WTC11 (cell line): ENCODE measurements around the gene SLC37A3. TPM values are rescaled to one million over a fixed set of nuclear protein-coding genes. Genes with fewer than 3 reads are reported as not detected.
"Not testable (repeated sequence)": the region's sequence is repeated elsewhere in the genome, so short reads cannot be mapped to it uniquely, and the experiment has no call there.

Experiments used
- ATAC-seq: fragments of 200-7000 bp; cut with Tn5 transposase; 2 replicates; pipeline ENCODE4 v1.10.0; 2021; ENCODE audit warnings: mild to moderate bottlenecking, moderate library complexity
- CTCF ChIA-PET: fragments of 300-600 bp; sonication (Branson Sonifier 250); formaldehyde crosslinking; loops from one replicate; lab custom pipeline; 2021; ENCODE audit warnings: antibody characterized with exemption; lab: Charles Lee
- POLR2A ChIA-PET: fragments of 350-600 bp; sonication (Branson Sonifier 250); formaldehyde crosslinking; loops from one replicate; lab custom pipeline; 2021; ENCODE audit warnings: antibody characterized with exemption; lab: Charles Lee
- DNase-seq: peaks from one replicate; pipeline ENCODE4 v3.0.0; 2021; ENCODE audit warnings: low spot score
- H3K27ac Mint-ChIP-seq: 2 replicates; pipeline ENCODE4 v1.8.0; 2021; ENCODE audit warnings: mixed read lengths
- H3K27me3 Mint-ChIP-seq: 2 replicates; pipeline ENCODE4 v1.8.0; 2021; ENCODE audit warnings: low read depth, mild to moderate bottlenecking, moderate library complexity, mixed read lengths
- H3K36me3 Mint-ChIP-seq: 2 replicates; pipeline ENCODE4 v1.8.0; 2021; ENCODE audit warnings: mixed read lengths
- H3K4me1 Mint-ChIP-seq: 2 replicates; pipeline ENCODE4 v1.8.0; 2022; ENCODE audit warnings: mixed read lengths
- H3K4me3 Mint-ChIP-seq: 2 replicates; pipeline ENCODE4 v1.8.0; 2021; ENCODE audit warnings: mild to moderate bottlenecking, moderate library complexity, mixed read lengths
- H3K9me3 Mint-ChIP-seq: 2 replicates; pipeline ENCODE4 v1.8.0; 2021; ENCODE audit warnings: mixed read lengths
- AR ChIP-seq: fragments of 250-450 bp; sonication (Bioruptor Pico); IDR thresholded peaks from 2 replicates; pipeline ENCODE4 v1.9.0; 2021; ENCODE audit warnings: mild to moderate bottlenecking
- CBFB ChIP-seq: sonication (generic); formaldehyde crosslinking; IDR thresholded peaks from 2 replicates; pipeline ENCODE4 v1.8.1; 2022; ENCODE audit warnings: mild to moderate bottlenecking, low read depth, missing genetic modification reagents
- EMX1 ChIP-seq: fragments of 250-450 bp; sonication (Bioruptor Pico); IDR thresholded peaks from 2 replicates; pipeline ENCODE4 v1.8.0; 2021; ENCODE audit warnings: mild to moderate bottlenecking
- ERG ChIP-seq: fragments of 250-450 bp; sonication (Bioruptor Pico); IDR thresholded peaks from 2 replicates; pipeline ENCODE4 v1.8.0; 2021; ENCODE audit warnings: mild to moderate bottlenecking
- FOXJ3 ChIP-seq: sonication (generic); formaldehyde crosslinking; IDR thresholded peaks from 2 replicates; pipeline ENCODE4 v1.9.0; 2021; ENCODE audit warnings: missing genetic modification reagents, mild to moderate bottlenecking, borderline replicate concordance
- HMGA2 ChIP-seq: fragments of 250-450 bp; sonication (Bioruptor Pico); IDR thresholded peaks from 2 replicates; pipeline ENCODE4 v1.4.0; 2021; ENCODE audit warnings: mild to moderate bottlenecking, moderate library complexity
- JUN ChIP-seq: sonication (generic); formaldehyde crosslinking; IDR thresholded peaks from 2 replicates; pipeline ENCODE4 v1.8.0; 2023; ENCODE audit warnings: mild to moderate bottlenecking, missing genetic modification reagents
- MAX ChIP-seq: sonication (generic); formaldehyde crosslinking; IDR thresholded peaks from 2 replicates; pipeline ENCODE4 v1.8.0; 2022; ENCODE audit warnings: mild to moderate bottlenecking, missing genetic modification reagents
- MLX ChIP-seq: sonication (generic); formaldehyde crosslinking; IDR thresholded peaks from 2 replicates; pipeline ENCODE4 v1.8.1; 2023; ENCODE audit warnings: mild to moderate bottlenecking, missing genetic modification reagents, moderate library complexity
- MXD4 ChIP-seq: fragments of 250-450 bp; sonication (Bioruptor Pico); IDR thresholded peaks from 2 replicates; pipeline ENCODE4 v1.8.0; 2021; ENCODE audit warnings: mild to moderate bottlenecking, moderate library complexity, borderline replicate concordance
- PREB ChIP-seq: sonication (generic); formaldehyde crosslinking; IDR thresholded peaks from 2 replicates; pipeline ENCODE4 v1.8.1; 2022; ENCODE audit warnings: mild to moderate bottlenecking, missing genetic modification reagents, moderate library complexity, borderline replicate concordance
- TEAD1 ChIP-seq: sonication (generic); formaldehyde crosslinking; IDR thresholded peaks from 2 replicates; pipeline ENCODE4 v1.8.0; 2022; ENCODE audit warnings: mild to moderate bottlenecking, missing genetic modification reagents
- TP53 ChIP-seq: sonication (generic); formaldehyde crosslinking; IDR thresholded peaks from 2 replicates; pipeline ENCODE4 v1.8.1; 2023; ENCODE audit warnings: mild to moderate bottlenecking, missing genetic modification reagents
- USF1 ChIP-seq: sonication (generic); formaldehyde crosslinking; IDR thresholded peaks from 2 replicates; pipeline ENCODE4 v1.8.0; 2022; ENCODE audit warnings: mild to moderate bottlenecking, missing genetic modification reagents
- ZNF317 ChIP-seq: sonication (generic); formaldehyde crosslinking; IDR thresholded peaks from 2 replicates; pipeline ENCODE4 v1.8.1; 2023; ENCODE audit warnings: low read depth, mild to moderate bottlenecking, moderate library complexity, missing genetic modification reagents, borderline replicate concordance
- ZNF396 ChIP-seq: fragments of 250-450 bp; sonication (Bioruptor Pico); IDR thresholded peaks from 2 replicates; pipeline ENCODE4 v1.8.0; 2021; ENCODE audit warnings: mild to moderate bottlenecking, moderate library complexity, borderline replicate concordance
- ZNF425 ChIP-seq: fragments of 250-450 bp; sonication (Bioruptor Pico); conservative IDR thresholded peaks from 2 replicates; pipeline ENCODE4 v1.9.0; 2021; ENCODE audit warnings: mild to moderate bottlenecking
- total RNA-seq: library from RNA; stranded (reverse); gene quantifications from 3 replicates; pipeline ENCODE4 v1.2.3, GENCODE V29; 2021
- TF ChIP-seq, protein P1 (sequence below): fragments of 250-450 bp; sonication (Bioruptor Pico); IDR thresholded peaks from 2 replicates; pipeline ENCODE4 v1.9.0; 2021; ENCODE audit warnings: moderate library complexity, mild to moderate bottlenecking, inconsistent platforms, borderline replicate concordance
- TF ChIP-seq, protein P2 (sequence below): sonication (generic); formaldehyde crosslinking; IDR thresholded peaks from 2 replicates; pipeline ENCODE4 v1.8.1; 2023; ENCODE audit warnings: mild to moderate bottlenecking, missing genetic modification reagents, moderate library complexity

SLC37A3 gene
- total RNA-seq, 1 experiment from 2014 or later, result 54.8 TPM

DNA sequence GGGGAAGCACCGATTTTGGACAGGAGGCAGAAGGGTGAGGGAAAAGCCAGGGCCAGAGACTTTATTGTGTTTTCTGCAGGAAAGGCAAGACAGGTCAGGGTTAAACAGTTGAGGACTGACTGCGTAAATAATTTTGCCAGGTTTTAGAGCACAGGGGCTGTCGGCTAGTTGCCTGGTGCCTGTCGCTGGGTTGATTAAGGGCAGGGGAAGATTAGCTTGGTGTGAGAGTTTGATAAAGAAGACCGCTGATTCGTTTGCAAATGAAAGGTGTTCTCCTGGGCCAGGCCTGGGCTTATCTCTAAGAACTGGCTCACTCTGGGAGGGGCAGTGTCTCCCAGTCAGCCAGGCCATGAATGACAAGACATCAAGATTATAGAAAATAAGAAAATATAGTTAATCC is 75.6 kb downstream of the SLC37A3 start:
- no peaks in the 10 kb centered on the region for H3K27me3 Mint-ChIP-seq
- H3K4me1 Mint-ChIP-seq, result no peaks in the 10 kb centered on the region
- TF ChIP-seq MLX (CRISPR knock-in tag) (no peak), CBFB (CRISPR knock-in tag) (no peak), FOXJ3 (CRISPR knock-in tag) (no peak), JUN (CRISPR knock-in tag) (no peak), MXD4 (CRISPR knock-in tag) (no peak), ZNF425 (no peak), USF1 (CRISPR knock-in tag) (no peak), ERG (CRISPR knock-in tag) (no peak), MAX (CRISPR knock-in tag) (no peak), TEAD1 (CRISPR knock-in tag) (no peak)
- TF ChIP-seq, protein P1, sequence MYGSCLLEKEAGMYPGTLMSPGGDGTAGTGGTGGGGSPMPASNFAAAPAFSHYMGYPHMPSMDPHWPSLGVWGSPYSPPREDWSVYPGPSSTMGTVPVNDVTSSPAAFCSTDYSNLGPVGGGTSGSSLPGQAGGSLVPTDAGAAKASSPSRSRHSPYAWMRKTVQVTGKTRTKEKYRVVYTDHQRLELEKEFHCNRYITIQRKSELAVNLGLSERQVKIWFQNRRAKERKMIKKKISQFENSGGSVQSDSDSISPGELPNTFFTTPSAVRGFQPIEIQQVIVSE (CRISPR knock-in tag), result no peak
- ATAC-seq, result peak; percentile 74
- ChIA-PET POLR2A (no interaction called here), CTCF (no interaction called here)
- H3K27ac Mint-ChIP-seq, result no peak overlapping the region
- no peaks in the 10 kb centered on the region for H3K36me3 Mint-ChIP-seq
- no peak overlapping the region for H3K4me3 Mint-ChIP-seq
- DNase-seq, result no peak
- H3K9me3 Mint-ChIP-seq, result peaks cover 10% of the 10 kb centered on the region

DNA sequence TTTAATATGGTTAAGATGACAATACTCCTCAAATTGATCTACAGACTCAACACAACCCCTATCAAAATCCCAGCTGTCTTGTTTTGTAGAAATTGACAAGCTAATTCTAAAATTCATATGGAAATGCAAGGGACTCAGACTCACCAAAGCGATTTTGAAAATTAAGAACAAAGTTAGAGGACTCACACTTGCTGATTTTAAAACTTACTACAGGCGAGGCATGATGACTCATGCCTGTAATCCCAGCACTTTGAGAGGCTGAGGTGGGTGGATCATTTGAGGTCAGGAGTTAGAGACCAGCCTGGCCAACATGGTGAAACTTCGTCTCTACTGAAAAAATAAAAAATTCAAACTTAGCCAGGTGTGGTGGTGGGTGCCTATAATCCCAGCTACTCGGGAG is 78.3 kb downstream of the SLC37A3 start:
- H3K4me1 Mint-ChIP-seq, H3K4me3 Mint-ChIP-seq, H3K27ac Mint-ChIP-seq, DNase-seq, POLR2A ChIA-PET, H3K36me3 Mint-ChIP-seq, ATAC-seq, H3K27me3 Mint-ChIP-seq, CTCF ChIA-PET: not testable (repeated sequence)
- H3K9me3 Mint-ChIP-seq, result peaks cover 13% of the 10 kb centered on the region

GRCh38 chr7:140317999-140318398 is 80.3 kb downstream of the SLC37A3 start:
- ChIA-PET CTCF (no interaction called here), POLR2A (no interaction called here)
- peaks cover 15% of the 10 kb centered on the region for H3K9me3 Mint-ChIP-seq

More at GRCh38 chr7:140317999-140318398, 80.3 kb downstream of the SLC37A3 start:
- DNase-seq (no peak), ATAC-seq (no peak)
- Mint-ChIP-seq H3K4me3 (no peak overlapping the region), H3K36me3 (peaks cover 2% of the 10 kb centered on the region), H3K27ac (no peak overlapping the region), H3K27me3 (no peaks in the 10 kb centered on the region), H3K4me1 (no peaks in the 10 kb centered on the region)
- TF ChIP-seq EMX1 (no peak), ZNF396 (no peak), USF1 (CRISPR knock-in tag) (no peak), ZNF317 (CRISPR knock-in tag) (no peak), HMGA2 (CRISPR knock-in tag) (no peak), TP53 (no peak), AR (no peak), PREB (no peak)
- TF ChIP-seq, protein P2, sequence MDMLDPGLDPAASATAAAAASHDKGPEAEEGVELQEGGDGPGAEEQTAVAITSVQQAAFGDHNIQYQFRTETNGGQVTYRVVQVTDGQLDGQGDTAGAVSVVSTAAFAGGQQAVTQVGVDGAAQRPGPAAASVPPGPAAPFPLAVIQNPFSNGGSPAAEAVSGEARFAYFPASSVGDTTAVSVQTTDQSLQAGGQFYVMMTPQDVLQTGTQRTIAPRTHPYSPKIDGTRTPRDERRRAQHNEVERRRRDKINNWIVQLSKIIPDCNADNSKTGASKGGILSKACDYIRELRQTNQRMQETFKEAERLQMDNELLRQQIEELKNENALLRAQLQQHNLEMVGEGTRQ, result no peak
